NK-92 treated with Interleukin-12 subunit alpha and Interleukin-12 subunit beta, amount 100 ng/mL, for 24 hours (cell line): ENCODE data around the gene PLOD2.

Experiments used
- DNase-seq: peaks from one replicate; lab custom pipeline; 2025; lab: John Stamatoyannopoulos, UW

The PLOD2 gene

DNA sequence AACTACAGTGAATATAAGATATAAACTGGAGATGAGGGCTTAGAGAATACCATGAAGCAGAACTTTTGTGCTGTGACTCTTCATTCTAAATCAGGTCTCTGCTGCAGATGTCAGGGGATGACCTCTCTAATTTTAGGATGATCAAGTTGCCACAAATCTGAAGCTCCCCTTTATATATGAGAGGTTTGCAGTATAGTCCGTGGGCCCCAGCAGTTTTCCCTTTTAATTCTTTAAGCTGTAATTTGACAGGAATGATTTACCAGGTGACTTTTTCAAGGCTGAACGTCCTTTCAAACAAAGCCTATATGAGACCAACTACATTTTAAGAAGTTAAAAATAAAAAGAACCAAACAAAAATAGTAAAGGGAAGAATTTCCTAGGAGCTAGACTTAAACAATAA lies 4.9 kb upstream of the PLOD2 start:
- DNase-seq = no peak

- no peak for DNase-seq
Observed at GRCh38 chr3:146164971-146165769, 4.2 kb upstream of the PLOD2 start.

GRCh38 chr3:146164506-146164905 lies 3.5 kb upstream of the PLOD2 start:
- DNase-seq = no peak

DNA sequence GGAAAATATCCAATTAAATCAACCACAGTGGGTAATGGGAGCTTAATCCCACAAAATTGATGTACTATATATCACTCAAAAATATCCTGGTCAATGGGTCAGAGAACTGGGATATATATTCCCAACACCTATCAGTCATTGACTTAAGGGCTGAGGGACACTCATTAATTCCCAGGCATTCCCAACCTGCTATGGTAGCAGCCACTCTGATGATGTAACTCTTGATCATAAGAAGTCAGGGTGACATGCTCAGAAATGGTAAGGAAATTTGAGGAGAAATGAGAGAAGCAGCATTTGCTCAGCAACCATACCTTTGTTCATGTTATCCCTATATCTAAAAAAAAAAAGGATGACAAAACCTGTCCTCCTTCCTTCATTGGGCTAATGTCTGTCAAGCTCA lies 3.1 kb upstream of the PLOD2 start:
- DNase-seq = no peak

DNA sequence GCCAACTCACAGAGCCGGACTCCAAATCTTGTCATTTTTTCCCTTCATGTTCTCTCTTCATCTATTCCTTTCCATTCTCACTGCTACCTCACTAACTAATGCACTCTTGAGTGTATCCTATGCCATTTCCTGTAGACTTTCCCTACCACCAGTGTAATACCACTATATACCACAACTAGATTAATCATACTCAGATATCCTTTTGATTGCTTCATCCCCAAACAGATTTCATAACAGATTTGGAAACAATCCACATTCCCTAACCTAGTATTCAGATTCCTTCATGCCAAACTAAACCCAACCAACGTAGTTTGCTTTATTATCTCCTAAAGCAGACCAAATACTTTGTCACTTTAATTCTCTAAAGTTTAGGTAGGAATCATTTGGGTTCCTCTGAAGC lies 2.6 kb upstream of the PLOD2 start:
- DNase-seq = no peak

GRCh38 chr3:146162561-146162960 lies 1.6 kb upstream of the PLOD2 start:
- no peak for DNase-seq

DNA sequence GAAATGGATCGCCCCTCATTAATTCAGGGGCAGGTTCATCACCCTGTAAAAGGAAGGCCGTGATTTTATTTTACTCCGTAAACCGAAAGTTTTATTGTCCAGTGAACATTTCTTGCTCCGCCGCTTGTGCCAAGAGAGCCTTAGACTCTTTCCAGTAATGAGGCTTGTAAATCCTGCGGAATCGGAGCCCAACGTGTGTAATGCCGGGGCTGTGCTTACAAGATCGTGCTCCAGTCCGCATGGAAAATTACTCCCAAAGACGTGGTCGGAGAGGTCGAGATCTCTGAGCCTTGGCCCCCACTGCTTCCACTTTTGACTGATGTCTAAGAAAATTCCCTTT lies 649 bp upstream of the PLOD2 start:
- no peak for DNase-seq

DNA sequence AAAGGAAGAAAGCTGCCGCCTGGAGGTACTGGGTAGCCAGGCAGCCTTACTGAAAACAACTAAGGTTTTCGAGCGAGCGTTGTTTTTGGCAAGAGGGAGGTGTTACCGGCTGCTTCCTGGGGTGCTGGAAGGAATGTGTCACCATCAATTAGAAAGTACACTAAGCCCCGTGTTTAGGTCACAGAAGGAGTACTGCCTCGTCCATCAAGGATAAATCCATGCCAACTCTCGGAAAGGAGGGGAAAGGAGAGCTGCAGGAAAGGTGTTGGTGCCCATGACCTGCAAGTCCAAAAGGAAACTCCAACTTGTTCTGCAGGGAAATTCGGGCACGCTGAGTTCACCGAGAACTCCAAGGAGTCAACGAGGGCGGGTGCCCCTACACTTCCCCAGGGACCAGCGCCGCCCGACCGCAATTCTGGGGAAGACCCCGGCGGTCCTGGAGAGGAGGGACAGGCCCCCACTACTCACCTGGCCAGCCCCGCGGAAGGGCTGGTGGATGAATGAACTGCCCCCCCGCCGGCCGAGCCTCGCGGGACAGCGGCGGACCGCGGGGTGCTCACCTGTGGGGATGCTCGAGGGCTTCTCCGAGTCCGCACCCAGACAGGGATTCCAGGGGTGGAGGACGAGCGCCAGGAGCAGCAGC lies 542 bp downstream of the PLOD2 start:
- DNase-seq = no peak

- DNase-seq = no peak
Observed at GRCh38 chr3:146159616-146160320, 1.2 kb downstream of the PLOD2 start.

GRCh38 chr3:146159037-146159436 lies 1.9 kb downstream of the PLOD2 start:
- DNase-seq = no peak

GRCh38 chr3:146157325-146158060 lies 3.5 kb downstream of the PLOD2 start:
- DNase-seq = no peak

DNA sequence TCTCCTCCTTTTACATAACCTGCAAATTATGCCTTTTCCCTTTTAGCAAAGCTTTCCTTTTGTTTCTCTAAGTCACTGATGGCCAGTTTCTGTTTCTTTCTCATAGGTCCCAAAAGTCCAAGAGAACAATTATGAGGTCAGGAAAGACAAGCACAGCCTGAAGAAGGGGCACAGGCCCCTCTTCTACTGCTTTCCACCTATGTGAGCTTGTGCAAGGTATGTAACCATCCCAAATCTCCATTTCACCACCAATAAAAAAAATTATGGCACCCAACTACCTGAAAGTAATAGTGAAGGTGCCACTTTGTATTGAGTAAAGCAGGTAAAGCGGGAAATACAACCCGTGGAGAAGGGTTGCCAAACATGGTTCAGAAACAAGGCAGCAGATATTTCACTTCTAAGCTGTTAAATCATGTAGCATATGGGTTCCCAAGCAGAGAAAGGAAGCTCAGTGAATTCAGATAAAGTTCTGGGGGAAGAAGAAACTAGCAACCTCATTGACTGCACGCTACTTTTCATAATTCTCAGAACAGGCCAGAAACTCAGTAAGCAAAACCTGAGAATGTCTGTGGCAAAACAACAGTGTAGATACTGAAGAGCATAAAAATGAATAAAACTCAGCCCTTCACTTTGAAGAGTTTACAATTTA lies 4.2 kb downstream of the PLOD2 start:
- no peak for DNase-seq

DNA sequence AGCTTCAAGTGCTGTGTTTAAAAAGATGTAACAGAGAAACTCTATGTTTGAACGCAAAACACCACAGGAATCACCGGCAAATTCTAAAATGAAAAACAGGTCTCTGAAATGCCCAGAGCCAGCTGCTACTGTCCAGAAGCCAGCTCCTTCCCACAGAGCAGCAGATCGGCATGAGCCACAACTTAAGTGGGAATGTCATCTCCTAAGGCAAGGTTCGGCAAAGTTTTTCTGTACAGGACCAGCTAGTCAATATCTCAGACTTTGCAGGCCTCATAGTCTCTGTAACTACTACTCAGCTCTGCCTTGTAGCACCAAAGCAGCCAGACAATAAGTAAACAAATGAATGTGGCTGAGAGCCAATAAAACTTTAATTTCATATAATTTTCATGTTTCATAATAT lies 4.9 kb downstream of the PLOD2 start:
- DNase-seq = no peak

DNA sequence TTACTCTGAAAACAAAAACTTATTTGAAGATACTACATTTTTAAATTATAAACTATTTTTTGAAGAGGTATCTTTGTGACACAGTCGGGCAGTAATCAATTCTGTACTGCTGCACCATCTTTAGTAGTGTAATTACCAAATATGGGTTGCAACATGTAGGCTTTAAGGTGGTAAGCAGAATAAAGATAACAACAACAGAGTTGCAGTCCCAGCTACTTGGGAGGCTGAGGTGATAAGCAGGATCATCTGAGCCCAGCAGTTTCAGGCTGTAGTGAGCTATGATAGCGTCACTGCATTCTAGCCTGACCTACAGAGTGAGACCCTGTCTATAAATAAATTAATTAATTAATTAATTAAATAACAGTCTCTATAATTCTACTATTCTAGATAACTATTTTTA lies 6.0 kb downstream of the PLOD2 start:
- no peak for DNase-seq

DNA sequence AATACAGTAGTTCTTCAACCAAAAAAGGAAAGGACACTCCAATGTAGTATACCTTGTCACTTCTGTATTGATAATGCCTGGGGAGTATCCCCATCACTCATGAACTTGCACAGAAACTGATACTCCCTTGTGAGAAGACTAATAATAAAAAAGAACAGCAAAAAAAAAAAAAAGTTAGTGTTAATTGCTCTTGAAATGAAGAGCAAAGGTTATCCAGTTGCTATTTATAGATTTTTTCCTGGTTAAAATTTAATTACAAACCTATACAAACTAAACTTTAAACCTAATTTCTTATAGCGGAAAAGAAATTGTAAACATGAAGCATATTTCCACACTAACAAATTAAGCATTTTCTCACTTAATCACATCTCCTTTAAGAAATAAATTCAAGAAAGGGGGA lies 6.7 kb downstream of the PLOD2 start:
- DNase-seq = no peak

- DNase-seq = no peak
Observed at GRCh38 chr3:146153429-146153828, 7.6 kb downstream of the PLOD2 start.

DNA sequence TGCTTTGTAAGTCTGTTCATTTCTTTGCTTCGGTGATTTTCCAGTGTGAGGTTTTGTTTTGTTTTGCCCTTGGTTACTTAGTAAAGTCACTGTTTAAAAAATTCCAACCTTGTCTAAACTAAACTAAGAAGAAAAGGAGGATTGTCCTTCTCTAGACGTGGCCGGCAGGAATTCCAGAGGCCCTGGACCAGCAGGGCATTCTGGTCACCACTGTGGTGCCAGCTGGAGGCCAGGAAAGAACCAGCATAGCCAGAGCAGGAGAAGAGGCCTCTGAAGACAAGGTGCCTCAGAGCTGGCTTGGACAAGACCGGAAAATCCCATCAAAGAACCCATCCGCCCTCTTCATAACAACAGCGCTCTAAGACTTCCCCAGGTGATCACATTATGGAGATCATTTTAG lies 8.2 kb downstream of the PLOD2 start:
- DNase-seq = no peak

- no peak for DNase-seq
Observed at GRCh38 chr3:146148468-146148931, 12.5 kb downstream of the PLOD2 start.

GRCh38 chr3:146145642-146146041 lies 15.3 kb downstream of the PLOD2 start:
- DNase-seq = no peak

- DNase-seq = no peak
Observed at GRCh38 chr3:146142757-146143156, 18.2 kb downstream of the PLOD2 start.

- DNase-seq = no peak
Observed at GRCh38 chr3:146139586-146140110, 21.3 kb downstream of the PLOD2 start.

GRCh38 chr3:146138902-146139301 lies 22.1 kb downstream of the PLOD2 start:
- DNase-seq = no peak
